K562 (cell line): ENCODE results near the gene PLCD1. TPM values are rescaled to one million over a fixed set of nuclear protein-coding genes. Genes with fewer than 3 reads are reported as not detected.

Experiments used
- CHD1 ChIP-seq: fragments of 200-600 bp; sonication (generic); IDR thresholded peaks from one replicate; pipeline ENCODE4 v1.6.1; 2012; ENCODE audit warnings: mild to moderate bottlenecking, moderate library complexity, low read length, inconsistent platforms
- DACH1 ChIP-seq: fragments of 450-650 bp; IDR thresholded peaks from 2 replicates; pipeline ENCODE4 v1.6.1; 2018; ENCODE audit not compliant: partially characterized antibody
- FUS ChIP-seq: fragments of 200-400 bp; formaldehyde crosslinking; optimal IDR thresholded peaks from 2 replicates; pipeline ENCODE3; 2017; ENCODE audit warnings: low read depth, low read length
- HNRNPK ChIP-seq: fragments of 200-400 bp; formaldehyde crosslinking; IDR thresholded peaks from one replicate; pipeline ENCODE4 v1.6.1; 2018; ENCODE audit warnings: mild to moderate bottlenecking, low read depth, low read length; ENCODE audit not compliant: poor library complexity, severe bottlenecking
- MTF1 ChIP-seq: fragments of 250-450 bp; sonication (Bioruptor Pico); IDR thresholded peaks from 2 replicates; pipeline ENCODE4 v1.9.0; 2021; ENCODE audit warnings: moderate library complexity, mild to moderate bottlenecking, inconsistent platforms, borderline replicate concordance
- NFRKB ChIP-seq: fragments of 450-650 bp; IDR thresholded peaks from 2 replicates; pipeline ENCODE4 v1.6.1; 2016; ENCODE audit warnings: low read depth
- PTTG1 ChIP-seq: fragments of 450-650 bp; IDR thresholded peaks from 2 replicates; pipeline ENCODE4 v1.6.1; 2016; ENCODE audit warnings: low read depth, mild to moderate bottlenecking, missing genetic modification characterization, missing compliant biosample characterization
- RBM25 ChIP-seq: fragments of 200-400 bp; formaldehyde crosslinking; IDR thresholded peaks from 2 replicates; pipeline ENCODE4 v1.6.1; 2018; ENCODE audit warnings: low read length, low read depth, moderate library complexity; ENCODE audit not compliant: severe bottlenecking
- RCOR1 ChIP-seq, 2 experiments: IDR thresholded peaks; 2 replicates each; pipeline ENCODE4 v1.6.1; 2012; ENCODE audit warnings: low read depth in 2 of 2, low read length in 2 of 2, borderline replicate concordance in 1 of 2, improper control_type of control experiment in 1 of 2
- RFX5 ChIP-seq: IDR thresholded peaks from 2 replicates; pipeline ENCODE4 v1.6.1; 2011; ENCODE audit warnings: low read depth, mild to moderate bottlenecking, improper control_type of control experiment, low read length
- SLC30A9 ChIP-seq: fragments of 250-450 bp; sonication (Bioruptor Pico); IDR thresholded peaks from 2 replicates; pipeline ENCODE4 v1.8.0; 2022; ENCODE audit warnings: mild to moderate bottlenecking, moderate library complexity
- TBL1XR1 ChIP-seq, 2 experiments: IDR thresholded peaks; 2 replicates each; pipeline ENCODE4 v1.6.1; 2012; ENCODE audit warnings: improper control_type of control experiment in 2 of 2, low read length in 2 of 2, mild to moderate bottlenecking in 1 of 2
- ZKSCAN8 ChIP-seq: fragments of 200-800 bp; sonication (Bioruptor generic); IDR thresholded peaks from 2 replicates; pipeline ENCODE4 v1.6.1; 2016; ENCODE audit warnings: missing genetic modification characterization, missing compliant biosample characterization
- ZNF143 ChIP-seq: sonication (generic); formaldehyde crosslinking; IDR thresholded peaks from 2 replicates; pipeline ENCODE4 v1.9.0; 2022; ENCODE audit warnings: mild to moderate bottlenecking, missing genetic modification reagents
- ZNF224 ChIP-seq: sonication (generic); formaldehyde crosslinking; IDR thresholded peaks from 2 replicates; pipeline ENCODE4 v1.8.0; 2022; ENCODE audit warnings: mild to moderate bottlenecking, missing genetic modification reagents
- ZZZ3 ChIP-seq: fragments of 450-650 bp; IDR thresholded peaks from 2 replicates; pipeline ENCODE4 v1.6.1; 2016; ENCODE audit warnings: antibody characterized with exemption, mild to moderate bottlenecking, moderate library complexity
- polyA plus RNA-seq, 8 experiments: library from polyadenylated mRNA; depleted of rRNA in 4 of 8; stranded (reverse) in 5 of 8; unstranded in 3 of 8; fragments of >200 nt; fragmentation: Nextera tagmentation in 2 of 8; fragmentation: Illumina TruSeq in 1 of 8; extraction: Ambion mirVana in 2 of 8; extraction: Trizol in 1 of 8; gene quantifications; 2 replicates each; pipeline versions ENCODE4 v1.2.1 to v1.2.3, GENCODE V29; 2011 to 2014; ENCODE audit warnings: inconsistent platforms in 1 of 8, missing spikeins in 1 of 8
- total RNA-seq, 7 experiments: library from RNA; depleted of rRNA in 6 of 7; stranded (reverse); fragments of >200 nt in 6 of 7; fragmentation: Illumina TruSeq in 2 of 7; extraction: Trizol in 2 of 7; gene quantifications; 2 replicates each; pipeline versions ENCODE4 v1.2.1 to v1.2.3, GENCODE V29; 2011 to 2021; ENCODE audit warnings: low replicate concordance in 1 of 7
- TF ChIP-seq, protein P1 (sequence below): IDR thresholded peaks from 2 replicates; pipeline ENCODE4 v1.6.1; 2014; ENCODE audit warnings: antibody characterized with exemption
- TF ChIP-seq, protein P2 (sequence below): fragments of 250-450 bp; sonication (Bioruptor Pico); IDR thresholded peaks from 2 replicates; pipeline ENCODE4 v1.8.0; 2021; ENCODE audit warnings: mild to moderate bottlenecking, moderate library complexity
- TF ChIP-seq, protein P3 (sequence below): fragments of 450-650 bp; IDR thresholded peaks from 2 replicates; pipeline ENCODE4 v1.6.1; 2017; ENCODE audit warnings: antibody characterized with exemption, mild to moderate bottlenecking
- TF ChIP-seq, protein P4 (sequence below): fragments of 250-450 bp; sonication (Bioruptor Pico); IDR thresholded peaks from 2 replicates; pipeline ENCODE4 v1.4.0; 2020; ENCODE audit warnings: mild to moderate bottlenecking, moderate library complexity, borderline replicate concordance

PLCD1 gene
- total and polyA plus RNA-seq, 9 of the 15 experiments (the other 6 are each of a cell fraction or from before 2014, with no cell fraction given) = 5.4 to 209 (median 116) TPM

DNA sequence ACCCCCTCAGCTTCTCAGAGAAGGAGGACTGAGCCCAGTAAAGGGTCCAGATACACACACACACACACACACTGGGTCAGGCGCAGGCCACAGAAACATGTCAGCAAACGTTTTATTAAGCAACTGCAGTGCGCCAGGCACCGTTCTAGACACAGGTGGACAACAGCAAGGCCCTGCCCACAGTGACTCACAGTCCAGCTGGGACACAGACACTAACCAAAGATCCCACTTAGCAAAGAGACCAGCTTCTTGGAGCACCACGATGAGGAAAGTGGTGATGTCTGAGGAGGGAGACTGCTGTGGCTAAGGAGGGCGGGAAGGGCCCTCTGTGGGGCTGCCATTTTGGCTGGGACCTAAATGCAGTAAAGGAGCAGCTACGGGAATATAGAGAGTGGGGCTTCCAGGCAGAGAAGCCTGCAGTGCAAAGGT, 41.7 kb downstream of the PLCD1 start (continued):
- TF ChIP-seq, protein P1, sequence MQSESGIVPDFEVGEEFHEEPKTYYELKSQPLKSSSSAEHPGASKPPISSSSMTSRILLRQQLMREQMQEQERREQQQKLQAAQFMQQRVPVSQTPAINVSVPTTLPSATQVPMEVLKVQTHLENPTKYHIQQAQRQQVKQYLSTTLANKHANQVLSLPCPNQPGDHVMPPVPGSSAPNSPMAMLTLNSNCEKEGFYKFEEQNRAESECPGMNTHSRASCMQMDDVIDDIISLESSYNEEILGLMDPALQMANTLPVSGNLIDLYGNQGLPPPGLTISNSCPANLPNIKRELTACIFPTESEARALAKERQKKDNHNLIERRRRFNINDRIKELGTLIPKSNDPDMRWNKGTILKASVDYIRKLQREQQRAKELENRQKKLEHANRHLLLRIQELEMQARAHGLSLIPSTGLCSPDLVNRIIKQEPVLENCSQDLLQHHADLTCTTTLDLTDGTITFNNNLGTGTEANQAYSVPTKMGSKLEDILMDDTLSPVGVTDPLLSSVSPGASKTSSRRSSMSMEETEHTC = no peak
- no peak for TF ChIP-seq RCOR1 (IDR thresholded peaks at IDR 0.05; ENCODE audit: borderline replicate concordance in 1 of 2, low read depth in 2 of 2, low read length in 2 of 2)
- TF ChIP-seq, protein P2, sequence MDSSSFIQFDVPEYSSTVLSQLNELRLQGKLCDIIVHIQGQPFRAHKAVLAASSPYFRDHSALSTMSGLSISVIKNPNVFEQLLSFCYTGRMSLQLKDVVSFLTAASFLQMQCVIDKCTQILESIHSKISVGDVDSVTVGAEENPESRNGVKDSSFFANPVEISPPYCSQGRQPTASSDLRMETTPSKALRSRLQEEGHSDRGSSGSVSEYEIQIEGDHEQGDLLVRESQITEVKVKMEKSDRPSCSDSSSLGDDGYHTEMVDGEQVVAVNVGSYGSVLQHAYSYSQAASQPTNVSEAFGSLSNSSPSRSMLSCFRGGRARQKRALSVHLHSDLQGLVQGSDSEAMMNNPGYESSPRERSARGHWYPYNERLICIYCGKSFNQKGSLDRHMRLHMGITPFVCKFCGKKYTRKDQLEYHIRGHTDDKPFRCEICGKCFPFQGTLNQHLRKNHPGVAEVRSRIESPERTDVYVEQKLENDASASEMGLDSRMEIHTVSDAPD (CRISPR knock-in tag) = no peak
- TF ChIP-seq NFRKB = 0 out of 2 replicates have a peak, but pooled peaks have one; percentile 18
- TF ChIP-seq CHD1 = no peak
- no peak for TF ChIP-seq FUS
- no peak for TF ChIP-seq TBL1XR1 (IDR thresholded peaks at IDR 0.05; ENCODE audit: low read length in 2 of 2)
- no peak for TF ChIP-seq SLC30A9
- TF ChIP-seq HNRNPK = no peak
- no peak for TF ChIP-seq RFX5
- TF ChIP-seq MTF1 (CRISPR knock-in tag) = no peak
- TF ChIP-seq ZZZ3 = no peak
- TF ChIP-seq ZKSCAN8 = no peak
- no peak for TF ChIP-seq RBM25
- no peak; the same call in 1 of the 2 replicates for TF ChIP-seq ZNF143
- TF ChIP-seq, protein P3, sequence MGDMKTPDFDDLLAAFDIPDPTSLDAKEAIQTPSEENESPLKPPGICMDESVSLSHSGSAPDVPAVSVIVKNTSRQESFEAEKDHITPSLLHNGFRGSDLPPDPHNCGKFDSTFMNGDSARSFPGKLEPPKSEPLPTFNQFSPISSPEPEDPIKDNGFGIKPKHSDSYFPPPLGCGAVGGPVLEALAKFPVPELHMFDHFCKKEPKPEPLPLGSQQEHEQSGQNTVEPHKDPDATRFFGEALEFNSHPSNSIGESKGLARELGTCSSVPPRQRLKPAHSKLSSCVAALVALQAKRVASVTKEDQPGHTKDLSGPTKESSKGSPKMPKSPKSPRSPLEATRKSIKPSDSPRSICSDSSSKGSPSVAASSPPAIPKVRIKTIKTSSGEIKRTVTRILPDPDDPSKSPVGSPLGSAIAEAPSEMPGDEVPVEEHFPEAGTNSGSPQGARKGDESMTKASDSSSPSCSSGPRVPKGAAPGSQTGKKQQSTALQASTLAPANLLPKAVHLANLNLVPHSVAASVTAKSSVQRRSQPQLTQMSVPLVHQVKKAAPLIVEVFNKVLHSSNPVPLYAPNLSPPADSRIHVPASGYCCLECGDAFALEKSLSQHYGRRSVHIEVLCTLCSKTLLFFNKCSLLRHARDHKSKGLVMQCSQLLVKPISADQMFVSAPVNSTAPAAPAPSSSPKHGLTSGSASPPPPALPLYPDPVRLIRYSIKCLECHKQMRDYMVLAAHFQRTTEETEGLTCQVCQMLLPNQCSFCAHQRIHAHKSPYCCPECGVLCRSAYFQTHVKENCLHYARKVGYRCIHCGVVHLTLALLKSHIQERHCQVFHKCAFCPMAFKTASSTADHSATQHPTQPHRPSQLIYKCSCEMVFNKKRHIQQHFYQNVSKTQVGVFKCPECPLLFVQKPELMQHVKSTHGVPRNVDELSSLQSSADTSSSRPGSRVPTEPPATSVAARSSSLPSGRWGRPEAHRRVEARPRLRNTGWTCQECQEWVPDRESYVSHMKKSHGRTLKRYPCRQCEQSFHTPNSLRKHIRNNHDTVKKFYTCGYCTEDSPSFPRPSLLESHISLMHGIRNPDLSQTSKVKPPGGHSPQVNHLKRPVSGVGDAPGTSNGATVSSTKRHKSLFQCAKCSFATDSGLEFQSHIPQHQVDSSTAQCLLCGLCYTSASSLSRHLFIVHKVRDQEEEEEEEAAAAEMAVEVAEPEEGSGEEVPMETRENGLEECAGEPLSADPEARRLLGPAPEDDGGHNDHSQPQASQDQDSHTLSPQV = no peak
- TF ChIP-seq DACH1 = peak; percentile 70
- TF ChIP-seq PTTG1 = no peak
- TF ChIP-seq, protein P4, sequence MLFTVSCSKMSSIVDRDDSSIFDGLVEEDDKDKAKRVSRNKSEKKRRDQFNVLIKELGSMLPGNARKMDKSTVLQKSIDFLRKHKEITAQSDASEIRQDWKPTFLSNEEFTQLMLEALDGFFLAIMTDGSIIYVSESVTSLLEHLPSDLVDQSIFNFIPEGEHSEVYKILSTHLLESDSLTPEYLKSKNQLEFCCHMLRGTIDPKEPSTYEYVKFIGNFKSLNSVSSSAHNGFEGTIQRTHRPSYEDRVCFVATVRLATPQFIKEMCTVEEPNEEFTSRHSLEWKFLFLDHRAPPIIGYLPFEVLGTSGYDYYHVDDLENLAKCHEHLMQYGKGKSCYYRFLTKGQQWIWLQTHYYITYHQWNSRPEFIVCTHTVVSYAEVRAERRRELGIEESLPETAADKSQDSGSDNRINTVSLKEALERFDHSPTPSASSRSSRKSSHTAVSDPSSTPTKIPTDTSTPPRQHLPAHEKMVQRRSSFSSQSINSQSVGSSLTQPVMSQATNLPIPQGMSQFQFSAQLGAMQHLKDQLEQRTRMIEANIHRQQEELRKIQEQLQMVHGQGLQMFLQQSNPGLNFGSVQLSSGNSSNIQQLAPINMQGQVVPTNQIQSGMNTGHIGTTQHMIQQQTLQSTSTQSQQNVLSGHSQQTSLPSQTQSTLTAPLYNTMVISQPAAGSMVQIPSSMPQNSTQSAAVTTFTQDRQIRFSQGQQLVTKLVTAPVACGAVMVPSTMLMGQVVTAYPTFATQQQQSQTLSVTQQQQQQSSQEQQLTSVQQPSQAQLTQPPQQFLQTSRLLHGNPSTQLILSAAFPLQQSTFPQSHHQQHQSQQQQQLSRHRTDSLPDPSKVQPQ (CRISPR knock-in tag) = no peak
- TF ChIP-seq ZNF224 (CRISPR knock-in tag) = no peak
